ENCODE measurements around the gene PSG1.
"Not testable (repeated sequence)": the region's sequence is repeated elsewhere in the genome, so short reads cannot be mapped to it uniquely, and the experiment has no call there.

The PSG1 gene

GRCh38 chr19:42881279-42881678 is 1.8 kb upstream of the PSG1 start:
- not testable (repeated sequence) for DNase-seq (ENCODE audit: low read depth)

GRCh38 chr19:42880621-42881020 is 1.1 kb upstream of the PSG1 start:
- DNase-seq (ENCODE audit: low read depth), result not testable (repeated sequence)

- not testable (repeated sequence) for DNase-seq (ENCODE audit: low read depth)
Measured at GRCh38 chr19:42876596-42876995, 2.9 kb downstream of the PSG1 start.

- DNase-seq (ENCODE audit: low read depth), result not testable (repeated sequence)
Measured at GRCh38 chr19:42875881-42876280, 3.6 kb downstream of the PSG1 start.

GRCh38 chr19:42874901-42875813 is 4.4 kb downstream of the PSG1 start:
- peak; percentile 13 for DNase-seq (ENCODE audit: low read depth)

- not testable (repeated sequence) for DNase-seq (ENCODE audit: low read depth)
Measured at GRCh38 chr19:42874136-42874535, 5.4 kb downstream of the PSG1 start.

GRCh38 chr19:42872608-42873007 is 6.9 kb downstream of the PSG1 start:
- no peak for DNase-seq (ENCODE audit: low read depth)

GRCh38 chr19:42857544-42857867 is 22.0 kb downstream of the PSG1 start:
- DNase-seq (ENCODE audit: low read depth), result no peak

- not testable (repeated sequence) for DNase-seq (ENCODE audit: low read depth)
Measured at GRCh38 chr19:42856866-42857543, 22.5 kb downstream of the PSG1 start.

- DNase-seq (ENCODE audit: low read depth), result not testable (repeated sequence)
Measured at GRCh38 chr19:42854745-42855144, 24.8 kb downstream of the PSG1 start.

GRCh38 chr19:42853231-42853630 is 26.3 kb downstream of the PSG1 start:
- not testable (repeated sequence) for DNase-seq (ENCODE audit: low read depth)

GRCh38 chr19:42852821-42853220 is 26.7 kb downstream of the PSG1 start:
- not testable (repeated sequence) for DNase-seq (ENCODE audit: low read depth)

- not testable (repeated sequence) for DNase-seq (ENCODE audit: low read depth)
Measured at GRCh38 chr19:42851718-42852280, 27.7 kb downstream of the PSG1 start.

- DNase-seq (ENCODE audit: low read depth), result peak; percentile 80
Measured at GRCh38 chr19:42850981-42851717, 28.4 kb downstream of the PSG1 start.

- DNase-seq (ENCODE audit: low read depth), result no peak
Measured at GRCh38 chr19:42846597-42846996, 32.9 kb downstream of the PSG1 start.

GRCh38 chr19:42843631-42844030 is 35.9 kb downstream of the PSG1 start:
- DNase-seq (ENCODE audit: low read depth), result not testable (repeated sequence)

- DNase-seq (ENCODE audit: low read depth), result not testable (repeated sequence)
Measured at GRCh38 chr19:42832746-42833442, 46.6 kb downstream of the PSG1 start.

- not testable (repeated sequence) for DNase-seq (ENCODE audit: low read depth)
Measured at GRCh38 chr19:42832023-42832680, 47.4 kb downstream of the PSG1 start.

- no peak for DNase-seq (ENCODE audit: low read depth)
Measured at GRCh38 chr19:42831221-42832019, 48.1 kb downstream of the PSG1 start.
